Prostate gland (tissue), 2 donors: Measurements from ENCODE around the gene HNRNPA1. TPM values are rescaled to one million over a fixed set of nuclear protein-coding genes. Genes with fewer than 3 reads are reported as not detected.
A peak's percentile ranks its signal among the peaks of the same experiment; 100 is the strongest.
"Not testable (repeated sequence)": the region's sequence is repeated elsewhere in the genome, so short reads cannot be mapped to it uniquely, and the experiment has no call there.

ENCODE experiments used
- DNase-seq: peaks from one replicate; pipeline ENCODE4 v3.0.0-alpha.2; 2019; ENCODE audit warnings: low spot score
- H3K27ac ChIP-seq, 2 donors: fragments of 200-600 bp; sonication (generic); 2 replicates each; pipeline ENCODE4 v1.5.1; 2017 to 2019
- H3K27me3 ChIP-seq: fragments of 200-600 bp; sonication (generic); replicated peaks from 2 replicates; pipeline ENCODE4 v1.5.1; 2019; ENCODE audit not compliant: insufficient read depth
- H3K36me3 ChIP-seq, 2 donors: fragments of 200-600 bp; sonication (generic); 1 replicate in 1 of 2; 2 replicates in 1 of 2; pipeline versions ENCODE4 v1.5.1 to v1.8.1; 2017 to 2019
- H3K4me1 ChIP-seq: fragments of 200-600 bp; sonication (generic); replicated peaks from 2 replicates; pipeline ENCODE4 v1.5.1; 2019
- H3K4me3 ChIP-seq, 2 donors: fragments of 200-600 bp; sonication (generic); 2 replicates each; pipeline ENCODE4 v1.5.1; 2017 to 2019
- H3K9me3 ChIP-seq: fragments of 200-600 bp; sonication (generic); 2 replicates; pipeline ENCODE4 v1.5.1; 2017
- POLR2A ChIP-seq: fragments of 450-650 bp; IDR thresholded peaks from one replicate; pipeline ENCODE4 v1.6.1; 2016; ENCODE audit warnings: antibody characterized with exemption, mild to moderate bottlenecking
- POLR2AphosphoS5 ChIP-seq: sonication (generic); formaldehyde crosslinking; IDR thresholded peaks from one replicate; pipeline ENCODE4 v1.6.1; 2017; ENCODE audit warnings: antibody characterized with exemption
- WGBS: methylation state at CpG from one replicate; pipeline ENCODE4 v1.1.5; 2018; 5-methylcytosine and 5-hydroxymethylcytosine counted together
- intact Hi-C: fragments of 100-400 bp; cut with DNase I; formaldehyde crosslinking; loops from one replicate; pipeline ENCODE4 v1.14.2; 2022
- total RNA-seq, 2 donors: library from RNA; depleted of rRNA; stranded (reverse); fragments of >200 nt; gene quantifications; one replicate each; pipeline ENCODE4 v1.1.0, GENCODE V29; 2016
- TF ChIP-seq, protein P1 (sequence below), 4 experiments: fragments of 200-600 bp in 2 of 4; fragments of 450-650 bp in 2 of 4; sonication (generic) in 2 of 4; IDR thresholded peaks; 1 replicate in 3 of 4; 2 replicates in 1 of 4; pipeline ENCODE4 v1.5.1; 2016 to 2019; ENCODE audit warnings: antibody characterized with exemption in 4 of 4, mild to moderate bottlenecking in 2 of 4, moderate library complexity in 2 of 4

The HNRNPA1 gene
- total RNA-seq, 2 donors from 2014 or later = 419 to 726 TPM

- TF ChIP-seq POLR2AphosphoS5 (no peak), POLR2A (no peak)
- TF ChIP-seq, protein P1, sequence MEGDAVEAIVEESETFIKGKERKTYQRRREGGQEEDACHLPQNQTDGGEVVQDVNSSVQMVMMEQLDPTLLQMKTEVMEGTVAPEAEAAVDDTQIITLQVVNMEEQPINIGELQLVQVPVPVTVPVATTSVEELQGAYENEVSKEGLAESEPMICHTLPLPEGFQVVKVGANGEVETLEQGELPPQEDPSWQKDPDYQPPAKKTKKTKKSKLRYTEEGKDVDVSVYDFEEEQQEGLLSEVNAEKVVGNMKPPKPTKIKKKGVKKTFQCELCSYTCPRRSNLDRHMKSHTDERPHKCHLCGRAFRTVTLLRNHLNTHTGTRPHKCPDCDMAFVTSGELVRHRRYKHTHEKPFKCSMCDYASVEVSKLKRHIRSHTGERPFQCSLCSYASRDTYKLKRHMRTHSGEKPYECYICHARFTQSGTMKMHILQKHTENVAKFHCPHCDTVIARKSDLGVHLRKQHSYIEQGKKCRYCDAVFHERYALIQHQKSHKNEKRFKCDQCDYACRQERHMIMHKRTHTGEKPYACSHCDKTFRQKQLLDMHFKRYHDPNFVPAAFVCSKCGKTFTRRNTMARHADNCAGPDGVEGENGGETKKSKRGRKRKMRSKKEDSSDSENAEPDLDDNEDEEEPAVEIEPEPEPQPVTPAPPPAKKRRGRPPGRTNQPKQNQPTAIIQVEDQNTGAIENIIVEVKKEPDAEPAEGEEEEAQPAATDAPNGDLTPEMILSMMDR (IDR thresholded peaks at IDR 0.05) = no peak
- Histone ChIP-seq H3K9me3 (no peaks in the 10 kb centered on the region), H3K27me3 (no peaks in the 10 kb centered on the region), H3K4me3 (no peak overlapping the region), H3K27ac (no peak overlapping the region), H3K4me1 (no peaks in the 10 kb centered on the region), H3K36me3 (no peaks in the 10 kb centered on the region)
- 90% methylated on average over 5 of the region's 5 CpGs for WGBS
- no peak for DNase-seq
- intact Hi-C loops = loop anchor here (5.0 kb wide), 1 partner anchor 104 kb away; no protein-coding TSS in a partner anchor
These were observed 40.8 kb downstream of the HNRNPA1 start for GRCh38 chr12:54321363-54321762.

DNA sequence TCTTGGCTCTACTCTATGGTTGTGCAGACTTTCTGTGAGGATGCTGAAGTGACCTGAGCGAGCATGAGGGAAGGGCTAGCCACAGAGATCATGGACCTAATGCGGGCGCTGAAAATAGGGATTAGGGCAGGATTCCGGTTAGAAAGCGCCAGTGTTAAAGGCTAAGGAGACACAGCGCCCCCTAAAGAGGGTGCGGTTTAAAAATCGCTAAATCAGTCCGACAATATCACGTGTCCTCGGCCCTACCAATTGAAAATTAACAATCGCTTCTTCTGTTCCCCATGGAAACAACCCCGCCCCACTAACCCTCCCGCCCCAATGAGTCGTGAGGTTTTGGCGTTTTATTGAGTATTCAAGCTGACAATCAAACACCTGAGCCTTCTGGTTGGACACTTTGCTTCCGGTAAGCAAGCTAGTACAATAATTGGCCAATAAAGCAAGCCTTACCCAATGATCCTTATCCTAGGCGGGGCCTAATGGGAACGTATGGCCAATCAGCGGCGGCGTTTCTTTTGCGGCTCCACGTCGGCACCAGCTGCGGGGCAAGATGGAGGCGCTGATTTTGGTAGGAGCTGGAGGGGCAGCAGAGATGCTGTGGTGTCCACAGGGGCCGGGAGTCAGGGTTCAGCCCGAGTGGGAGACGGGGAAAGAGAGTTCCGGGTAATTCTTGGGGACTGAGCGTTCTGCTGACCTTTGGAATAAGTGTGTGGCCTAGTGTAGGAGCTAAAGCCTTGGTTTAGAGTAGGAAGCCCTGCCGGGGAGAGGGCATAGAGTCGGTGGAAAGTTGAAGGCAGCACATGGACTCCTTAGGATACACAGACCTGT is 44.3 kb downstream of the HNRNPA1 start, which contains the start of gene COPZ1:
TSS of gene COPZ1 (plus strand) at position 515 of the 825 bp plus-strand sequence. CDS start at position 548, 33 bp downstream.
- intact Hi-C loops = loop anchor here (5.0 kb wide), 3 partner anchors 37 to 108 kb away; partner anchors contain the start of genes CBX5, GPR84 and HNRNPA1

GRCh38 chr12:54325442-54326109 is 45.0 kb downstream of the HNRNPA1 start:
- intact Hi-C loops = loop anchor here (5.0 kb wide), 2 partner anchors 37 to 43 kb away; partner anchors contain the start of genes CBX5, GPR84 and HNRNPA1
- not testable (repeated sequence) for H3K9me3 ChIP-seq, H3K36me3 ChIP-seq, DNase-seq, H3K4me1 ChIP-seq, H3K27me3 ChIP-seq
- peak overlapping the region; percentile 70 to 72 for H3K4me3 ChIP-seq
- WGBS = 40% methylated on average over 22 of the region's 22 CpGs
- peak overlapping the region; percentile 83 to 88 for H3K27ac ChIP-seq

More for the DNA sequence above, 44.3 kb downstream of the HNRNPA1 start, which contains the start of gene COPZ1:
- peak; percentile 97 for DNase-seq
- no peaks in the 10 kb centered on the region for H3K27me3 ChIP-seq
- no peaks in the 10 kb centered on the region for H3K9me3 ChIP-seq
- H3K36me3 ChIP-seq = no peaks in the 10 kb centered on the region
- H3K4me3 ChIP-seq = peak within 1 kb of the TSS; percentile 70 to 72
- TF ChIP-seq POLR2A (peak; percentile 80), POLR2AphosphoS5 (peak; percentile 93)
- TF ChIP-seq, protein P1 (IDR thresholded peaks at IDR 0.05) = peak; percentile 58 to 81 (median 71)
- peak within 1 kb of the TSS; percentile 83 to 88 for H3K27ac ChIP-seq
- H3K4me1 ChIP-seq = no peaks in the 10 kb centered on the region
- 2% methylated on average over 34 of the region's 34 CpGs for WGBS

GRCh38 chr12:54328595-54329337 is 48.2 kb downstream of the HNRNPA1 start:
- intact Hi-C loops = loop anchor here (5.0 kb wide), 2 partner anchors 34 to 46 kb away; partner anchors contain the start of genes CBX5, GPR84 and HNRNPA1
- TF ChIP-seq, protein P1 (IDR thresholded peaks at IDR 0.05) = no peak
- no peak for TF ChIP-seq POLR2A
- no peak for TF ChIP-seq POLR2AphosphoS5
- no peak for DNase-seq
- Histone ChIP-seq H3K4me1 (no peaks in the 10 kb centered on the region), H3K9me3 (no peaks in the 10 kb centered on the region), H3K27me3 (no peaks in the 10 kb centered on the region), H3K4me3 (no peak overlapping the region), H3K27ac (no peak overlapping the region), H3K36me3 (no peaks in the 10 kb centered on the region)
- WGBS = 67% methylated on average over 6 of the region's 6 CpGs
